ENCODE data around the gene C5orf63. TPM values are rescaled to one million over a fixed set of nuclear protein-coding genes. Genes with fewer than 3 reads are reported as not detected.

Gene C5orf63
- total and polyA plus RNA-seq, 10 of the 15 experiments (the other 5 are each of a cell fraction or from before 2014, with no cell fraction given) = 8.7 to 54.3 (median 11.9) TPM

DNA sequence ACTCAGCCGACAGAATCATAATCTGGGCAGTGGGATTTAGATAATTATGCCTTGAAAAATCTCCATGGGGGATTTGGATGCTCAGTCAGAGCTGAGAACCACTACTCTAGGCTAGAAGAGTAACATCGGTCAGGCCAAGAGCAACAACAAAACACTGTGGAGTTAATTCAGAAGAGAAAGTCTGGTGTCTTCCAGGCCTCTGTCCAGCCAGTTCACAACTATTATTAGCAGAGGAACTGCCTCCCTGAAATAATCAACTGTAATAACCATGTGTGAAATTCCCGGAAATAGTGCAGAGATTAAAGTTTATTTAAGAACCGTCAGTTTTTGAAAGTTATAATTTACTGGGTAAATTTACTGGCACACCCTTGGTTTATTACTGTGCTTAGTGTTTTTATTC, 34.8 kb downstream of the C5orf63 start:
- ATAC-seq = no peak
- Histone ChIP-seq H3K27me3 (replicated peaks in 1 of 2; ENCODE audit: control insufficient read depth in 2 of 2, insufficient read depth in 2 of 2, low read length in 1 of 2) (no peaks in the 10 kb centered on the region), H3K4me2 (ENCODE audit: control insufficient read depth, insufficient read depth) (no peak overlapping the region), H3K4me1 (ENCODE audit: control insufficient read depth, insufficient read depth, low read length) (no peaks in the 10 kb centered on the region), H2AFZ (ENCODE audit: control insufficient read depth, low read depth, low read length) (no peak overlapping the region), H3K27ac (ENCODE audit: control insufficient read depth, insufficient read depth) (no peak overlapping the region), H3K9ac (ENCODE audit: control insufficient read depth, insufficient read depth, low read length) (no peak overlapping the region), H4K20me1 (ENCODE audit: control insufficient read depth, insufficient read depth) (no peaks in the 10 kb centered on the region), H3K36me3 (ENCODE audit: control insufficient read depth in 2 of 2, insufficient read depth in 2 of 2, low read length in 1 of 2) (no peaks in the 10 kb centered on the region), H3K79me2 (ENCODE audit: control insufficient read depth, insufficient read depth, low read length) (no peaks in the 10 kb centered on the region), H3K4me3 (no peak overlapping the region), H3K9me3 (replicated peaks; ENCODE audit: control insufficient read depth, insufficient read depth, low read length) (no peaks in the 10 kb centered on the region)
- intact Hi-C loops (cut with micrococcal nuclease; ENCODE audit: unreplicated experiment) = no loop called here
- in situ Hi-C loops (cut with MboI) = no loop called here
- no TSS peak for BruUV-seq (replicated peaks)
- ChIA-PET RAD21 (ENCODE audit: unreplicated experiment) (no interaction called here), POLR2A (interaction anchor here (1.0 kb wide), 1 partner anchor 18 kb away, joined by 3 read pairs; no protein-coding TSS in a partner anchor), SMC1A (ENCODE audit: uncharacterized antibody, unreplicated experiment) (interaction anchor here (1.0 to 1.1 kb wide), 3 partner anchors 13 to 32 kb away, joined by 3 to 5 read pairs (median 4); no protein-coding TSS in a partner anchor), CTCF (interaction anchor here (1.5 to 1.6 kb wide), 2 partner anchors 9 to 13 kb away, joined by 3 to 5 read pairs; no protein-coding TSS in a partner anchor)
- DNase-seq (ENCODE audit: low read depth, low spot score) = no peak
- 81% methylated on average over 4 of the region's 4 CpGs for WGBS (ENCODE audit: insufficient coverage, insufficient replicate concordance, low lambda C conversion rate, missing lambda C conversion rate)
- no peak for FAIRE-seq
- no peak for TF ChIP-seq WRNIP1 (IDR thresholded peaks at IDR 0.05; ENCODE audit: borderline replicate concordance, low read depth, low read length)
- TF ChIP-seq NR2C2 (IDR thresholded peaks at IDR 0.05; ENCODE audit: borderline replicate concordance, control insufficient read depth, insufficient read length, low read depth) = no peak
- TF ChIP-seq NRF1 (conservative IDR thresholded peaks at IDR 0.05; ENCODE audit: low read depth, low read length) = no peak
- TF ChIP-seq, protein P1, sequence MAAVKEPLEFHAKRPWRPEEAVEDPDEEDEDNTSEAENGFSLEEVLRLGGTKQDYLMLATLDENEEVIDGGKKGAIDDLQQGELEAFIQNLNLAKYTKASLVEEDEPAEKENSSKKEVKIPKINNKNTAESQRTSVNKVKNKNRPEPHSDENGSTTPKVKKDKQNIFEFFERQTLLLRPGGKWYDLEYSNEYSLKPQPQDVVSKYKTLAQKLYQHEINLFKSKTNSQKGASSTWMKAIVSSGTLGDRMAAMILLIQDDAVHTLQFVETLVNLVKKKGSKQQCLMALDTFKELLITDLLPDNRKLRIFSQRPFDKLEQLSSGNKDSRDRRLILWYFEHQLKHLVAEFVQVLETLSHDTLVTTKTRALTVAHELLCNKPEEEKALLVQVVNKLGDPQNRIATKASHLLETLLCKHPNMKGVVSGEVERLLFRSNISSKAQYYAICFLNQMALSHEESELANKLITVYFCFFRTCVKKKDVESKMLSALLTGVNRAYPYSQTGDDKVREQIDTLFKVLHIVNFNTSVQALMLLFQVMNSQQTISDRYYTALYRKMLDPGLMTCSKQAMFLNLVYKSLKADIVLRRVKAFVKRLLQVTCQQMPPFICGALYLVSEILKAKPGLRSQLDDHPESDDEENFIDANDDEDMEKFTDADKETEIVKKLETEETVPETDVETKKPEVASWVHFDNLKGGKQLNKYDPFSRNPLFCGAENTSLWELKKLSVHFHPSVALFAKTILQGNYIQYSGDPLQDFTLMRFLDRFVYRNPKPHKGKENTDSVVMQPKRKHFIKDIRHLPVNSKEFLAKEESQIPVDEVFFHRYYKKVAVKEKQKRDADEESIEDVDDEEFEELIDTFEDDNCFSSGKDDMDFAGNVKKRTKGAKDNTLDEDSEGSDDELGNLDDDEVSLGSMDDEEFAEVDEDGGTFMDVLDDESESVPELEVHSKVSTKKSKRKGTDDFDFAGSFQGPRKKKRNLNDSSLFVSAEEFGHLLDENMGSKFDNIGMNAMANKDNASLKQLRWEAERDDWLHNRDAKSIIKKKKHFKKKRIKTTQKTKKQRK (IDR thresholded peaks at IDR 0.05; ENCODE audit: low read depth, low read length) = no peak
- TF ChIP-seq STAT1 (conservative IDR thresholded peaks at IDR 0.05) = no peak
- no peak for TF ChIP-seq ESRRA (IDR thresholded peaks at IDR 0.05; ENCODE audit: low read length)
- TF ChIP-seq, protein P2, sequence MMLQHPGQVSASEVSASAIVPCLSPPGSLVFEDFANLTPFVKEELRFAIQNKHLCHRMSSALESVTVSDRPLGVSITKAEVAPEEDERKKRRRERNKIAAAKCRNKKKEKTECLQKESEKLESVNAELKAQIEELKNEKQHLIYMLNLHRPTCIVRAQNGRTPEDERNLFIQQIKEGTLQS (IDR thresholded peaks at IDR 0.05; ENCODE audit: borderline replicate concordance, extremely low read depth, low read depth, low read length) = no peak
- TF ChIP-seq, protein P3, sequence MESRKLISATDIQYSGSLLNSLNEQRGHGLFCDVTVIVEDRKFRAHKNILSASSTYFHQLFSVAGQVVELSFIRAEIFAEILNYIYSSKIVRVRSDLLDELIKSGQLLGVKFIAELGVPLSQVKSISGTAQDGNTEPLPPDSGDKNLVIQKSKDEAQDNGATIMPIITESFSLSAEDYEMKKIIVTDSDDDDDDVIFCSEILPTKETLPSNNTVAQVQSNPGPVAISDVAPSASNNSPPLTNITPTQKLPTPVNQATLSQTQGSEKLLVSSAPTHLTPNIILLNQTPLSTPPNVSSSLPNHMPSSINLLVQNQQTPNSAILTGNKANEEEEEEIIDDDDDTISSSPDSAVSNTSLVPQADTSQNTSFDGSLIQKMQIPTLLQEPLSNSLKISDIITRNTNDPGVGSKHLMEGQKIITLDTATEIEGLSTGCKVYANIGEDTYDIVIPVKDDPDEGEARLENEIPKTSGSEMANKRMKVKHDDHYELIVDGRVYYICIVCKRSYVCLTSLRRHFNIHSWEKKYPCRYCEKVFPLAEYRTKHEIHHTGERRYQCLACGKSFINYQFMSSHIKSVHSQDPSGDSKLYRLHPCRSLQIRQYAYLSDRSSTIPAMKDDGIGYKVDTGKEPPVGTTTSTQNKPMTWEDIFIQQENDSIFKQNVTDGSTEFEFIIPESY (IDR thresholded peaks at IDR 0.05) = no peak
- no peak for TF ChIP-seq YY1 (IDR thresholded peaks at IDR 0.05; ENCODE audit: low read depth, low read length)
- TF ChIP-seq SUPT20H (IDR thresholded peaks at IDR 0.05; ENCODE audit: borderline replicate concordance, control insufficient read depth, low read depth, low read length) = no peak
- TF ChIP-seq SMARCA5 (IDR thresholded peaks at IDR 0.05) = no peak
- no peak for TF ChIP-seq CEBPB (IDR thresholded peaks at IDR 0.05; ENCODE audit: borderline replicate concordance in 1 of 2, low read depth in 2 of 2, low read length in 2 of 2)
- TF ChIP-seq, protein P4, sequence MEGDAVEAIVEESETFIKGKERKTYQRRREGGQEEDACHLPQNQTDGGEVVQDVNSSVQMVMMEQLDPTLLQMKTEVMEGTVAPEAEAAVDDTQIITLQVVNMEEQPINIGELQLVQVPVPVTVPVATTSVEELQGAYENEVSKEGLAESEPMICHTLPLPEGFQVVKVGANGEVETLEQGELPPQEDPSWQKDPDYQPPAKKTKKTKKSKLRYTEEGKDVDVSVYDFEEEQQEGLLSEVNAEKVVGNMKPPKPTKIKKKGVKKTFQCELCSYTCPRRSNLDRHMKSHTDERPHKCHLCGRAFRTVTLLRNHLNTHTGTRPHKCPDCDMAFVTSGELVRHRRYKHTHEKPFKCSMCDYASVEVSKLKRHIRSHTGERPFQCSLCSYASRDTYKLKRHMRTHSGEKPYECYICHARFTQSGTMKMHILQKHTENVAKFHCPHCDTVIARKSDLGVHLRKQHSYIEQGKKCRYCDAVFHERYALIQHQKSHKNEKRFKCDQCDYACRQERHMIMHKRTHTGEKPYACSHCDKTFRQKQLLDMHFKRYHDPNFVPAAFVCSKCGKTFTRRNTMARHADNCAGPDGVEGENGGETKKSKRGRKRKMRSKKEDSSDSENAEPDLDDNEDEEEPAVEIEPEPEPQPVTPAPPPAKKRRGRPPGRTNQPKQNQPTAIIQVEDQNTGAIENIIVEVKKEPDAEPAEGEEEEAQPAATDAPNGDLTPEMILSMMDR (IDR thresholded peaks at IDR 0.05 in 2 of 3, conservative IDR thresholded peaks at IDR 0.05 in 1 of 3; ENCODE audit: control insufficient read depth in 2 of 3, extremely low read depth in 1 of 3, insufficient read depth in 1 of 3, low read depth in 3 of 3, low read length in 3 of 3) = no peak
- TF ChIP-seq, protein P5, sequence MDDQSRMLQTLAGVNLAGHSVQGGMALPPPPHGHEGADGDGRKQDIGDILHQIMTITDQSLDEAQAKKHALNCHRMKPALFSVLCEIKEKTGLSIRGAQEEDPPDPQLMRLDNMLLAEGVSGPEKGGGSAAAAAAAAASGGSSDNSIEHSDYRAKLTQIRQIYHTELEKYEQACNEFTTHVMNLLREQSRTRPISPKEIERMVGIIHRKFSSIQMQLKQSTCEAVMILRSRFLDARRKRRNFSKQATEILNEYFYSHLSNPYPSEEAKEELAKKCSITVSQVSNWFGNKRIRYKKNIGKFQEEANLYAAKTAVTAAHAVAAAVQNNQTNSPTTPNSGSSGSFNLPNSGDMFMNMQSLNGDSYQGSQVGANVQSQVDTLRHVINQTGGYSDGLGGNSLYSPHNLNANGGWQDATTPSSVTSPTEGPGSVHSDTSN (IDR thresholded peaks at IDR 0.05; ENCODE audit: insufficient replicate concordance, low read depth, low read length) = no peak
- no peak for TF ChIP-seq DPF2 (IDR thresholded peaks at IDR 0.05)

Measured in GM12878 (cell line).